Measurements from ENCODE around the gene SIPA1L3. TPM values are rescaled to one million over a fixed set of nuclear protein-coding genes. Genes with fewer than 3 reads are reported as not detected.
"Not testable (repeated sequence)": the region's sequence is repeated elsewhere in the genome, so short reads cannot be mapped to it uniquely, and the experiment has no call there.

Gene SIPA1L3
- total RNA-seq, 2 experiments from 2014 or later: 8.9 to 9.8 TPM

DNA sequence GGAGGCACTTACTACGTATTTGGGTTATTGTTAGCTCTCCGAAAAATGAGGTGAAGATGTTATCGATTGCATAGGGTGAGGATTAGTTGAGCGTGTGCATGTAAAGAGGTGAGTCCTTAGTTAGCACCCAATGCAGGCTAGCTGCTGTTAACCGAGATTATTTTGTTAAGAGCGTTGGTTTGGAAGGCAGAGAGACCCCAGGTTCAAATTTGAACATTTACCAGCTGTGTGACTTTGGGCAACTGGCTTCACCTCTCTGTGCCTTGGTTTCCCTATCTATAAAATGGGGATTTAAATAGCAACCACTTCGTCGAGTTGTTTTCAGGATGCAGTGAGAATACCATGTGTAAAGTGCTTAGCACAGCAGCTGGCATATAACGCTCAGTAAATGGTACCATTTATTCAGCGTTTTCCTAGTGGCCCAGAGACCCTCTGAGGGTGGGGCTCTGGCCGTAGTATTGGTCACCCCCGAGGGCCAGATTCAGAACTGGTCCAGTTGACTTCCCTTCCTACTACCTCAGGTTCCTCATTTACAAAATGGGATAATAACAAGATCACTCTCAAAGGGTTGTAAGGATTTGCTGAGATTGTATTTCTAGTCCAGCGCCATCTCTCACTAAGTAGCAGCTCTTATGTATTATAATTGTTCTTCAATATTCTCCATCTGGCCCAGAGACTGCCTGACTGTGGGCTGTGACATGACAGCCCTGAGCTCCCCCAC, 887 bp downstream of the SIPA1L3 start:
- peak overlapping the region; percentile 70 for H3K4me3 Mint-ChIP-seq
- intact Hi-C loops (cut with micrococcal nuclease): loop anchor here (10.0 kb wide), 3 partner anchors 137 to 427 kb away; partner anchors contain the start of genes CATSPERG and DPF1
- peaks cover 20% of the 10 kb centered on the region for H3K4me1 Mint-ChIP-seq (ENCODE audit: low read depth)
- ATAC-seq: no peak
- ChIA-PET POLR2A (interaction anchor here (0.6 to 1.7 kb wide), 5 partner anchors 26 to 1003 kb away, joined by 3 to 5 read pairs (median 3); no protein-coding TSS in a partner anchor), CTCF (interaction anchor here (1.0 to 3.4 kb wide), 10 partner anchors 14 to 428 kb away, joined by 3 to 13 read pairs (median 4); partner anchors contain the start of gene CATSPERG)
- H3K27me3 Mint-ChIP-seq: no peaks in the 10 kb centered on the region
- no peaks in the 10 kb centered on the region for H3K9me3 Mint-ChIP-seq
- H3K27ac Mint-ChIP-seq: no peak overlapping the region
- DNase-seq: no peak
- H3K36me3 Mint-ChIP-seq (ENCODE audit: low read depth): no peaks in the 10 kb centered on the region
- TF ChIP-seq, protein P1, sequence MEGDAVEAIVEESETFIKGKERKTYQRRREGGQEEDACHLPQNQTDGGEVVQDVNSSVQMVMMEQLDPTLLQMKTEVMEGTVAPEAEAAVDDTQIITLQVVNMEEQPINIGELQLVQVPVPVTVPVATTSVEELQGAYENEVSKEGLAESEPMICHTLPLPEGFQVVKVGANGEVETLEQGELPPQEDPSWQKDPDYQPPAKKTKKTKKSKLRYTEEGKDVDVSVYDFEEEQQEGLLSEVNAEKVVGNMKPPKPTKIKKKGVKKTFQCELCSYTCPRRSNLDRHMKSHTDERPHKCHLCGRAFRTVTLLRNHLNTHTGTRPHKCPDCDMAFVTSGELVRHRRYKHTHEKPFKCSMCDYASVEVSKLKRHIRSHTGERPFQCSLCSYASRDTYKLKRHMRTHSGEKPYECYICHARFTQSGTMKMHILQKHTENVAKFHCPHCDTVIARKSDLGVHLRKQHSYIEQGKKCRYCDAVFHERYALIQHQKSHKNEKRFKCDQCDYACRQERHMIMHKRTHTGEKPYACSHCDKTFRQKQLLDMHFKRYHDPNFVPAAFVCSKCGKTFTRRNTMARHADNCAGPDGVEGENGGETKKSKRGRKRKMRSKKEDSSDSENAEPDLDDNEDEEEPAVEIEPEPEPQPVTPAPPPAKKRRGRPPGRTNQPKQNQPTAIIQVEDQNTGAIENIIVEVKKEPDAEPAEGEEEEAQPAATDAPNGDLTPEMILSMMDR (IDR thresholded peaks at IDR 0.05): no peak

DNA sequence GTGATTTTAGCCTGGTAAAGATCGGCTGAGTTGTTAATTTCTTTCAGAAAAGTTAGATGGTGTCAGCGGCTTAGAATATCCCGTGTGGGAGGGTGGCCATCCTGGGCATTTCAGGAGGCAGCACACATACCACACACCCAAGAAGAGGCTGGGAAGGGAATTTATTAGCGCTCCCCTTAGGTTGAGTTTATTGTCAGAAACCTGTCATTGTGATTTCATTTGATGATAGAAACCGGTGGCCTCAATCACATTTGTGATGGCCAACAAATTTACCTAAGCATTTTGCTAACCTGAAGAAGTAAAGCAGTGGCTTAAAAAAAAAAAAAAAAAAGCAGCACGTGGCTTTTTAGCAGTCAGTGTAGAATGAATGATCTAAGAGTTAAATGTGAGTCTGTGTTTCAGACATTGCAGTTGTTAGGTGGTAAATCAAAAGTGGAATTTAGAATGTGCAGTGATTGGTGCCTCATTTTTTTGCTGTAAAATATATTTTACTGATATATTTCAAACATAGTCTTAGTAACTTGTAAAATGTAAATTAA, 2.7 kb downstream of the SIPA1L3 start:
- peaks cover 22% of the 10 kb centered on the region for H3K4me1 Mint-ChIP-seq (ENCODE audit: low read depth)
- H3K27ac Mint-ChIP-seq: no peak overlapping the region
- intact Hi-C loops (cut with micrococcal nuclease): loop anchor here (10.0 kb wide), 3 partner anchors 135 to 425 kb away; partner anchors contain the start of genes CATSPERG and DPF1
- no peak overlapping the region for H3K4me3 Mint-ChIP-seq
- DNase-seq (no peak), ATAC-seq (no peak)
- ChIA-PET POLR2A (interaction anchor here (0.6 kb wide), 1 partner anchor 442 kb away, joined by 3 read pairs; no protein-coding TSS in a partner anchor), CTCF (interaction anchor here (1.5 to 1.9 kb wide), 2 partner anchors 8 to 233 kb away, joined by 5 to 8 read pairs; no protein-coding TSS in a partner anchor)
- TF ChIP-seq, protein P1 (IDR thresholded peaks at IDR 0.05): no peak
- no peaks in the 10 kb centered on the region for H3K27me3 Mint-ChIP-seq
- H3K9me3 Mint-ChIP-seq: no peaks in the 10 kb centered on the region
- no peaks in the 10 kb centered on the region for H3K36me3 Mint-ChIP-seq (ENCODE audit: low read depth)

DNA sequence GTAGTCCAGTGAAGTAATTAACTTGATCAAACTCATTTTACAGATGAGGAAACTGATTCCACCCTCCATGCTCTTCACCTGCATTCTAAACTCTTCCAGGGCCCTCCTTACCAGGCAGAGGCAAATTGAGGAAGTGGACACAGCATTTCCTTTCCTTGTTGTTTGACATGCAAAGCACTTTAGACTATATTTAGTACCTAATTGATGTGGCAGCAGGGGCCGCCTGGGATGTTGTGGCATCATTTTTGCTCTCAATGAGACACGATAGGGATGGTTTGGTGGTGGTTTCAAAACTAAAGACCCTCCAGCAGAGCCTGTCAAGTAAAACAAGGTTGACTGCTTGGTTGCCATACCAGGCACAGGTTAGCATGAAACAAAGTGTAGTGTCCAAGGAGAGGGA, 7.9 kb downstream of the SIPA1L3 start:
- DNase-seq (no peak), ATAC-seq (peak; percentile 30)
- POLR2A ChIA-PET: no interaction called here
- TF ChIP-seq, protein P1 (IDR thresholded peaks at IDR 0.05): no peak
- CTCF ChIA-PET: no interaction called here
- no peaks in the 10 kb centered on the region for H3K9me3 Mint-ChIP-seq
- peak overlapping the region; percentile 69 for H3K27ac Mint-ChIP-seq
- intact Hi-C loops (cut with micrococcal nuclease): no loop called here
- peaks cover 5% of the 10 kb centered on the region for H3K36me3 Mint-ChIP-seq (ENCODE audit: low read depth)
- no peaks in the 10 kb centered on the region for H3K27me3 Mint-ChIP-seq
- H3K4me3 Mint-ChIP-seq: no peak overlapping the region
- H3K4me1 Mint-ChIP-seq (ENCODE audit: low read depth): peaks cover 10% of the 10 kb centered on the region

DNA sequence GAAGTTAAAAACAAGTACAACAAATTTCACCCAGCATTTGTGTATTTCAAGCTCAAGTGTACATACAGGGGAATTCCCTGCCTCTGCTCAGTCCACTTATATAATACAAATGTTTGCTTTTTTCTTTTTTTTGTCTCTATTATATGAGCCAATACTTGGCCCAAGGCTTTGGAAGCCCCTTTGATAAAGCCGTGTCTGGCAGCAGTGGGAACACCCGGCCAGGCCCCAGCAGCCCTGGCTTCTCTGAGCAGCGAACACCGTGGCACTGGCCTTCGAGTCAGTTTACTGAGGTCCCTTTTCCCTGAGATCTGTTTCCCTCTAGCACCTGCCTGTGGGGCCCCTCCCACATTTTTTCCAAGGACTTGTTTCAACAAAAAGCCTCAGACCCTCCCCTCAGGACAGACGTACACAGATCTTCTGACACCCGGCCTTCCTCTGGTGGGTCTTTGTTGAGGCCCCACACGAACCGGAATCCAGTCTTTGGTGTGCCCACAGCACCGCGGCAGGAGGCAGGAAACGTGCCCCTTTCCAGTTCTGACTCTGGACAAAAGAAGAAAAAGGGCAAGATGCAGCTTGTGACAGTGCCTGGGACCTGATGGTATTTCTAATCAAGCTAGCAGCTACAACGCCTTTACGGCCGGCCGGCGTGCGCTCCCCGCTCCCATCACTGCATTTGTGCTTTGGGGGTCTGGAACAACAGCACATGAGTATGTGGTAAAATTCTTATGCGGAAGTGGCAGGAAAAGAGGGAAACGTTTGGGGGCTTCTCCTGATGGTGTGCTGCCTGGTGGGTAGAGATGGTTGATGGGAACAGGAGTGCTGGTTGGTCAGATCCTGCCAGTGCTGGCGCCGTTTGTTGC, 13.8 kb downstream of the SIPA1L3 start:
- Mint-ChIP-seq H3K9me3 (no peaks in the 10 kb centered on the region), H3K4me3 (no peak overlapping the region), H3K27me3 (no peaks in the 10 kb centered on the region), H3K27ac (no peak overlapping the region), H3K36me3 (ENCODE audit: low read depth) (peaks cover 13% of the 10 kb centered on the region), H3K4me1 (ENCODE audit: low read depth) (peaks cover 12% of the 10 kb centered on the region)
- TF ChIP-seq, protein P1 (IDR thresholded peaks at IDR 0.05): no peak
- CTCF ChIA-PET: interaction anchor here (0.9 to 1.6 kb wide), 2 partner anchors 13 kb away, joined by 3 to 4 read pairs; partner anchors contain the start of gene SIPA1L3
- intact Hi-C loops (cut with micrococcal nuclease): no loop called here
- ATAC-seq: no peak
- POLR2A ChIA-PET: interaction anchor here (1.1 kb wide), 1 partner anchor 139 kb away, joined by 3 read pairs; no protein-coding TSS in a partner anchor
- DNase-seq: no peak

DNA sequence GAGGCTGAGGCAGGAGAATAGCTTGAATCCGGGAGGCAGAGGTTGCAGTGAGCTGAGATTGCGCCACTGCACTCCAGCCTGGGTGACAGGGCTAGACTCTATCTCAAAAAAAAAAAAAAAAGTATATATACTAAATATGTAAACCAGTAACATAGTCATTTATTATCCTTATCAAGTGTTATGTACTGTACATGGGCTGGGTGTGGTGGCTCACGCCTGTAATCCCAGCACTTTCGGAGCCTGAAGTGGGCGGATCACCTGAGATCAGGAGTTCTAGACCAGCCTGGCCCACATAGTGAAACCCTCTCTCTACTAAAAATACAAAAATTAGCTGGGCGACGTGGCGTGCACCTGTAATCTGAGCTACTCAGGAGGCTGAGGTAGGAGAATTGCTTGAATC, 17.6 kb downstream of the SIPA1L3 start:
- H3K4me3 Mint-ChIP-seq; H3K27ac Mint-ChIP-seq; H3K9me3 Mint-ChIP-seq; DNase-seq; H3K36me3 Mint-ChIP-seq (ENCODE audit: low read depth); ATAC-seq; H3K27me3 Mint-ChIP-seq; intact Hi-C loops (cut with micrococcal nuclease): not testable (repeated sequence)
- POLR2A ChIA-PET: interaction anchor here (1.0 kb wide), 1 partner anchor 7 kb away, joined by 3 read pairs; no protein-coding TSS in a partner anchor
- CTCF ChIA-PET: interaction anchor here (0.9 kb wide), 1 partner anchor 26 kb away, joined by 4 read pairs; no protein-coding TSS in a partner anchor
- H3K4me1 Mint-ChIP-seq (ENCODE audit: low read depth): peaks cover 14% of the 10 kb centered on the region

Measured in activated CD8-positive, alpha-beta T cell treated with anti-CD3 and anti-CD28 coated beads for 36 hours (primary cell).